GM23338 (cell line): ENCODE measurements around the gene ZNF248. TPM values are rescaled to one million over a fixed set of nuclear protein-coding genes. Genes with fewer than 3 reads are reported as not detected.

Experiments used
- CREB1 ChIP-seq: fragments of 250-450 bp; sonication (Bioruptor Pico); IDR thresholded peaks from 2 replicates; pipeline ENCODE4 v1.5.0; 2020; ENCODE audit warnings: low read depth, mild to moderate bottlenecking, moderate library complexity
- ETS1 ChIP-seq: IDR thresholded peaks from 2 replicates; pipeline ENCODE4 v1.6.1; 2016; ENCODE audit warnings: antibody characterized with exemption
- EZH2phosphoT487 ChIP-seq: fragments of 200-600 bp; sonication (generic); IDR thresholded peaks from one replicate; pipeline ENCODE4 v1.8.1; 2018; ENCODE audit warnings: antibody characterized with exemption; ENCODE audit not compliant: unreplicated experiment
- JUNB ChIP-seq: IDR thresholded peaks from one replicate; pipeline ENCODE4 v1.6.1; 2016; ENCODE audit warnings: antibody characterized with exemption; ENCODE audit not compliant: unreplicated experiment
- POLR2AphosphoS5 ChIP-seq: IDR thresholded peaks from 2 replicates; pipeline ENCODE4 v1.6.1; 2016; ENCODE audit warnings: antibody characterized with exemption, low read depth
- REST ChIP-seq: IDR thresholded peaks from one replicate; pipeline ENCODE4 v1.6.1; 2018; ENCODE audit warnings: antibody characterized with exemption; ENCODE audit not compliant: unreplicated experiment
- STAT1 ChIP-seq: IDR thresholded peaks from one replicate; pipeline ENCODE4 v1.6.1; 2016; ENCODE audit warnings: antibody characterized with exemption; ENCODE audit not compliant: unreplicated experiment
- ZNF114 ChIP-seq: fragments of 250-450 bp; sonication (Bioruptor Pico); IDR thresholded peaks from 2 replicates; pipeline ENCODE4 v1.5.0; 2020; ENCODE audit warnings: mild to moderate bottlenecking, moderate library complexity
- ZNF331 ChIP-seq: fragments of 250-450 bp; sonication (Bioruptor Pico); IDR thresholded peaks from 2 replicates; pipeline ENCODE4 v1.5.0; 2020; ENCODE audit warnings: low read depth, mild to moderate bottlenecking, moderate library complexity
- ZNF462 ChIP-seq: fragments of 250-450 bp; sonication (Bioruptor Pico); IDR thresholded peaks from 2 replicates; pipeline ENCODE4 v1.5.0; 2020; ENCODE audit warnings: mild to moderate bottlenecking, moderate library complexity
- polyA plus RNA-seq: library from polyadenylated mRNA; unstranded; fragments of >200 nt; fragmentation: Nextera tagmentation; extraction: Ambion mirVana; gene quantifications from 2 replicates; pipeline ENCODE4 v1.2.1, GENCODE V29; 2016
- total RNA-seq: library from RNA; depleted of rRNA; stranded (reverse); fragments of >200 nt; shearing (Covaris generic); gene quantifications from 2 replicates; pipeline ENCODE4 v1.2.3, GENCODE V29; 2014

ZNF248 gene
- total and polyA plus RNA-seq, 2 experiments from 2014 or later = 2.7 to 5.3 TPM

- no peak for TF ChIP-seq ZNF462 (CRISPR knock-in tag)
- TF ChIP-seq REST = no peak
- TF ChIP-seq POLR2AphosphoS5 = no peak
- TF ChIP-seq JUNB = no peak
- TF ChIP-seq EZH2phosphoT487 = no peak
- no peak for TF ChIP-seq ZNF331 (CRISPR knock-in tag)
- TF ChIP-seq STAT1 = no peak
- no peak for TF ChIP-seq CREB1
- TF ChIP-seq ETS1 = no peak
- TF ChIP-seq ZNF114 (CRISPR knock-in tag) = no peak
These were observed 55.9 kb downstream of the ZNF248 start (continued) for GRCh38 chr10:37801557-37801956.
